HG03378 (cell line): ENCODE results near the gene TRAPPC6A.
"Not testable (repeated sequence)": the region's sequence is repeated elsewhere in the genome, so short reads cannot be mapped to it uniquely, and the experiment has no call there.

Experiments
- ATAC-seq: cut with Tn5 transposase; IDR thresholded peaks from one replicate; pipeline ENCODE4 v1.9.1; 2021; ENCODE audit warnings: mild to moderate bottlenecking, moderate library complexity; ENCODE audit not compliant: unreplicated experiment

The TRAPPC6A gene

DNA sequence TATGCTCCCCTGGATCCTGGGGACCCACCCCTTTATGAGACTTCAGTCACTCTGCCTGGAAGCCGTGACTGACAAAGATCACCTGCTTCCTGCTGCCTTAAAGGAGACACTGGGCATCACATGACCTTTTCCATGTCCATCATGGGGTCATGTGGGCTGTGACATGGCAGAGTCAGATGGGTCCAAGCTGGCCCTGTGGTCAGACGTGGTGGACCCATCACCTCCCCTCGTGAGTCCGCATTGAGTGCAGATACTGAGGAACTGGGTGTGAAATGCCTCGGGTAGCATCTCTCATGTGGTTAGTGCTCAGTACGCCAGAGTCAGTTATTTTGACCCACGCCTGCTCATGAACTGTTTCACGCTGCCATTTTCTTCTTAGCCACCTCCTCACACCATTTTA lies 44.4 kb downstream of the TRAPPC6A start:
- ATAC-seq, result no peak

DNA sequence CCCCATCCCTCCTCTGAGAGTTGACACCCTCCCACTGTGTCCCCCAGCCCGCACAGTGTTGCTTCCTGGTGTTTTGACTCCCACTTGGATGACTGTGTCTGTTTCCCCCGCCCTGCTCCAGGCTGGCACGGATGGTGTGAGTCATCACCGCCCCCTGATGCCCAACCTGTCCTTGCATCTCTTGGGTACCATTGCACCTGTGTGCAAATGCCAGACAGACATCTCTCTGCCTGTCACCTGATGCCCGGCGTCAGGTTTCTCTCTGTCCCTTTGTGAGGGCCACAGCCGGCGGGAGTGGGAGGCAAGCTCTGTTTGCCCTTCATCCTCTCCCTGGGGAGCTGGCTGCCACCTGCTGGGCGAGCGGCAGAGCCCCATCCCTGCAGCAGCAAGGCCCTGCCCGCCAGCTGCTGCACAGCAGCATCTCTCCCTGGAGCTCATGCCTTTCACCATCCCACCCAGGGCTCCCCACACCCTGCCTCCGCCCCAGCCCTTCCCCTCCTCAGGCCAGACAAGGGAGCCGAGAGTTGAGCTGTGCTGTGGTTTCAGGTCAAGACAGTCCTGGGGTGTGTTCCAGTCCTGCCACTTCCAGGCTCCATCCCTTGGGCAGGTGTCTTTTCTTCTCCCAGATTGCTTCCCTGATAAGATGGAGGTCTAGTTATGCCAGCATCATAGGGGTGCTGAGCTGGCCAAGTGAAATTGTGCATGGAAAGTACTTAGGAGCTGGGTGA lies 47.0 kb downstream of the TRAPPC6A start:
- no peak for ATAC-seq

DNA sequence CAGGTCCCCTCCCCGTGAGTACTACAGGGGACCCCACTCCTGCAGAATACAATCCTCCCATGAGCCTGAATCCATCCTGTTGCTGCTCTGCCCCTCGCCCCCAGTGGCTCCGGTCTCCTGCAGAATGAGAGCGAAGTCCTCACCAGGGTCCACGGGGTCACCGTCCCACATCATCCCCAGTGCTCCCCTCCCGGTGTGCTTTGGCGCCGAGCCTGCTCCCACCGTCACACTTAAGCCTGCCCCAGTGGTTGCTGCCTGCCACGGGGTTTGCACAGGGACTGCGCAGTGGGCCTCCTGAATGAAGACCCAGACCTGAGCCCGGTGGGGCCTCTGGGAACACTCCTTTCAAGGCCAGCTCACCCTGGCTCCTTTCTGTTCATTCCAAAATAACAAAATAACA lies 47.8 kb downstream of the TRAPPC6A start:
- no peak for ATAC-seq

DNA sequence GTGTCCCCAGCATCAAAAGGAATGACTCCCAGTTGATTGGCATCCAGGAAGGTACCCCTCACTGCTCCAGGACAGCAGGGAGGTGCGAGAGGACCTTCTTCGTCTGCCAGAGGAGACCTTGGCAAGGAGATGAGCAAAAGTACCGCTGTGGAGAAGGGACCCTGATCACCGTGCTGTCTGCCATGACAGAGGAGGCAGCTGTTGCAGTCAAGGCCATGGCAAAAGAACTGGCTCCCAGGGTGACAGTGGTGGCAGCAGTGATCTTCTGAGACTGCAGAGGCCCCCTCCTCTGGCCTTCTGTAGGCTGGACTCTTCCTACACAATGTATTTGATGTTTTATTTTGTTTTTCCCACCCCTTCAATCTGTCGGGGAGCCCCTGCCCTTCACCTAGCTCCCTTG lies 49.2 kb downstream of the TRAPPC6A start:
- no peak for ATAC-seq

DNA sequence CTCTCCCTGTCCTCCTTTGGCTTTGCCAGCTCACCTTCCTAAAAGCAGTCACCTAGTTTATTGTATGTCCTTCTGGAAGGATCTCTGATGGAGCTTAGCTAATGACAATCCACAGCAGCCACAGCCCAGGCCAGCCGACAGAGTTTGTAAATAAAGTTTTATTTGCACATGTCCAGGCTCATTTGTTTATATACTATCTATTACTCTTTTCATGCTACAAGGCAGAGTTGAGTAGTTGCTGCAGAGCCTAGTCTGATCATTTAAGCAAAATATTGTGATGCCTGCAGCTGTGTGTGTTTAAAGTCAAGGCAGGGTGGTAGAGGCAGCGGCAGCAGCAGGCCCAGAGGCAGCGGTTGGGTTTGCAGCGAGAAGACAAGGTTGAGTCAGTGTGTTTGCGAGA lies 49.9 kb downstream of the TRAPPC6A start:
- ATAC-seq, result no peak

DNA sequence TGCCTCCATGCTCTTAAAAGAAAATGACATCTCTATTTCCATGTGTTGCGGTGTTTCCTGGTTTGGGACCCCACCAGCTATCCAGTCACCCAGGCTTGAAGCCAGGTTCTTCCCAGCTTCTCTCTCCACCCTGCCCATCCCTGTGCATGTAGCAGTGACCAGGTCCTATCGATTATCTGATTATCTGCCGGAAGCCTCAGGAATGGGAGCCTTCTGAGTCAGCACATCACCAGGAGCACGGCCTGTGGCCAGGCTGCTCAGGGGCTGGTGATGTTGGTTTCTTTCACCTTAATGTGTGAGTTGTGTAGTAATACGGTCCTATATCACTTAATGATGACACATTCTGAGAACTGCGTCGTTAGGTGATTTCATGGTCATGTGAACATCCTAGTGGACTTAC lies 51.4 kb downstream of the TRAPPC6A start:
- ATAC-seq, result no peak

DNA sequence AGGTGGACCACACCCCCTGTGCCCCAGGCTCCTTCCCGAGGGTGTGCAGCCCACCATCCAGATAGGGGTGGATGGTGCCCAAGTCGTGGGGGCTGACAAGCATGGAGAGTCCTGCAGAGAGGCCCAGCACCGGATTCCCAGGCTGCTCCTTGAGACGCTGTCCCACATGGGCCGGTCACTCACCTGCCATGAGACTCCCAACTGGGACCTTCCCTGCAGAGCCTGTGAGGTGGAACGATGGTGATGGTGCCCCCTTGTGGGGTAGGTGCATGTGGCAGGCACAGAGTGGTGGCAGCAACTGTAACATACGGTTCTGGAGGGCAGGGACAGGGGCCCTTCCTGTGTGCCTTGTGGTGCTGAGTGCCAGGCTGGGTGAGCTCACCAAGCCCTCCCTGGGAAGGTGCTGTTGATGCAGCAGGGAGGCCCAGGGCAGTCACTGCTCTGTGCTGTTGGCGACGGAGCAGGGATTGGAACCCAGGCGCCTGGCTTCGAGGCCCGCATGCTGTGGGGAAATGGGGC lies 52.0 kb downstream of the TRAPPC6A start:
- ATAC-seq, result no peak

DNA sequence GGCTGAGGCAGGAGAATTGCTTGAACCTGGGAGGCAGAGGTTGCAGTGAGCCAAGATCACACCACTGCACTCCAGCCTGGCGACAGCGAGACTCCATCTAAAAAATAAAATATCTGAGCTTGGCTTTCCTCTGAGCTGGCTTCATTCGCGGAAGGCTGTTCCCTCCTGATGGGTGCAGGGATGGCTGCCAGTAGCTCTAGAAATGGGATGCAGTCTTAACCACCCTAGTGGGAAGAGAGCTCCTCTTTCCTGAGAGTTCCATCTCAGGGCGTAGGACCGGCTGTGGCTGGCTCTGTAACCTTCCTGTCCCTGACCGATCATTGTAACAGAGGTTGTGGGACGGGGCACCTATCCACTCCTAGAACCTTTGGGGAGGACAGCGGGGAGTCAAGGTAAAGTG lies 52.7 kb downstream of the TRAPPC6A start:
- no peak for ATAC-seq

DNA sequence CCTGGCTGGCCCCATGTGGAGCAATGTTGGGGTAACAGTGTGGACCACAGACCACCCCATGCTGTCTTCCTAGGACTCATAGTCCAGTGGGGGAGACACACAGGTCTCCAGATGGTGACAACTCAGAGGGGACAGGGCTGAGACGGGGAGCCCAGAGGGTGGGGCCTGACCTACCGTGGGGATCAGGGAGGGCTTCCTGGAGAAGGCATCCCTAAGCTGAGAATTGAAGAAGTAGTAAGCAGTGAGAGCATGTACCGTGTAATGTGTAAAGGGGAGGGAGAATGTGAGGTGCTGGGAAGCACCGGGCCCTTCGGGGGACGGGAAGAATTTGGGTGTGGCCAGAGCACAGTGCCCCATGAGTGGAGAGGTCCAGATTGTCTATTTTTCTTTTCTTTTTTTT lies 54.0 kb downstream of the TRAPPC6A start:
- ATAC-seq, result no peak

DNA sequence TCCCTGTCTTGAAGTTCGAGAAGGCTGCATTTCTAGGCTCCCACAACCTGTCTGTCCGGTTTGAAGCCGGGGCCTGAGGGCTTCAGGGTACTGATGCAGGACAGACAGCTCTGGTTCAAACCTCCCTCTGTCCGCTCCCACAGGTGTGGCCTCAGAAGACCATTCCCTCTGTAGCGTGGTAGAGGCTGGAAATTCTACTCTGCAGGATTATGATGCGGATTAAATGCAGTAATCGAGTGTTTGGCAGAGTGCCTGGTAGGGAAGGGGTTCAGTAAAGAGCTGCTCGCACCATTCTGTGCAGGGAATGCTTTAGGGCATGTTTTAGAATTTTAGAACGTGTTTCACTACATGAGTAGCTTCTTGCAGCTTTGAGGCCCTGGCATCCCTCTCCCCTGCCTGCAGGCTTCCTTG lies 54.6 kb downstream of the TRAPPC6A start:
- ATAC-seq, result no peak

DNA sequence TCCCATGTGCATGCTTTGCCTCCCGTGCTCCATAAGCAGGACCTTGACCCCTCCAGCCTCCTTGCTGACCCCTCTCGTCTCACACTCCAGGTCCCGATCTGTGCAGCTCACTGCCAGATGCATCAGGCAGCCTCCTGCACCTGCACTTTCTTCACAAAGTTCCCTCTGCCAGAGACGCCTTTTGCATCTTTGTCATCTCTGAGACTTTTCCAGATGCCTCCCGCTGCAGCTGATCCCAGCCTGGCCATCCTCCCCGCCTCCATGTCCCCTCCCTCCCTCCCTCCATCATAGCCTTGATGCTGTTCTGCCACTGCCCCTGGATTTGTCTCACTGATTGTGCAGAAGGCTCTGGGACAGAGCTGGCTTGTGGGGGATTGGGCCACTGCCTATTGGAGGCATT lies 55.2 kb downstream of the TRAPPC6A start:
- ATAC-seq, result no peak

DNA sequence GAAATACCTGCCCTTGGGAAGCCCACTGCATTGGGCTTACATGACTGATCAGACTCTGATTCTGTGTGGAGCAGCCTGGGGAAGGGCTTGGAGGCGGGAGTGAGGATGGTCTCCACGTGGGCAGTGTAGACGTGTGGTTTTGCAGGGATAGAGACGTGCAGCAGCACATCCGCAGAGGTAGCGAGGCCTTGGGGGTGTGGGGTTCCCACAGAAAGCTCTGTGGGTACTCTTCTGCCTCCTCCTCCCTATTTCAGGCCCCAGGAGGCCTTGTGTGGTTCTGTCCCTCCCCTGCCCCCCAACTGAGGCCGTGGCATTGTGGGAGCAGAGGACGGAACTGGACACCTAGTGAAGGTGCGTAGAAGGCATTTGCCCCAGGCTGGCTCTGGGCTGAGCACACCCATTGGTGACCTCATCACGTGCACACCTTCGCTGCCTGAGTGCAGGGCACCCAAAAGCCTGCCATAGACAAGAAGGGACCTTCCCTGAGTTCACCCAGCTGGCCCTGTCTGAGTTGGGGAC lies 56.2 kb downstream of the TRAPPC6A start:
- ATAC-seq, result no peak

DNA sequence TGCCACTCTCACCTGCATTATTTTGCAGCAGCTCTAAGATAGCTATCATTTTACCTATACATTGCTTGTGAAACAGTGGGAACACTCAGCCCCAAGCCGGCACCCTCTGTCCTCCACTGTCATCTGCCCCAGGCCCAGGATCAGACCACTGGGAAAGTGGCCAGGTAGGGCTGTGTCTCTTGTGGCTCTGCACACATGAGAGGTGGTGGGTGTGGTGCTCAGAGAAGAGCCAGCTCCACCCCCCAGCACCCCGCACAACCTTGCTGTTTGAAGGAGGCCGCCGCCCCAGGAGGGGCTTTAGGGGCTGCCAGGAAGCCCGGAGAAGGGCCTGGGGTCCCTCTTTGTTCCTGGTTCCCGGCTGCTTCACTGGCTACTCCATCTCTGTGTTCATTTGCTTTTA lies 58.5 kb downstream of the TRAPPC6A start:
- ATAC-seq, result no peak

DNA sequence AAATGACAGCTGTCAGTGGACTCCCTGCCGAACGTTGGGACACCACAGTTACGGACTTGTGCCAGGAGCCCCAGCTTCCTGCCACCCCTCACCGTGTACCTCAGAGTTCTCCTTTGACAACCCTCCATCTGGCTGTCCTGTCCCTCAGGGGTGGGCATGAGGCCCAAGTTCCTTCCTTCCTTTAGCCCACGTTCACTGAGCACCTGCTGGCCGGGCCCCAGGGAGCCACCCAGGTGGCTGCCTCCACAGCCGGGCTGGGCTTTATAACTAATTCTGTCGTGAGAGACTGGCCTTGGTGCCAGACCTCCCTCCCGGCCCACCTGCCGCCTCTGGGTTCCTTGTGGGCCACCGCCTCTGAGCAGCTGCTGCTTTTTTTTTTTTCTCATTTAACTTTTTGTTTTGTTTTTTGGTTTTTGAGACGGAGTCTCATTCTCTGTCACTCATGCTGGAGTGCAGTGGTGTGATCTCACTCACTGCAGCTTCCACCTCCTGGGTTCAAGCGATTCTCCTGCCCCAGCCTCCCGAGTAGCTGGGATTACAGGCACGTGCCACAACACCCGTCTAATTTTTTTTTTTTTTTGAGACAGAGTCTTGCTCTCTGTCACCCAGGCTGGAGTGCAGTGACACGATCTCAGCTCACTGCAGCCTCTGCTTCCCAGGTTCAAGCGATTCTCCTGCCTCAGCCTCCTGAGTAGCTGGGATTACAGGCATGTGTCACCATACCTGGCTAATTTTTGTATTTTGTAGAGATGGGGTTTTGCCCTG lies 59.3 kb downstream of the TRAPPC6A start:
- ATAC-seq, result not testable (repeated sequence)

DNA sequence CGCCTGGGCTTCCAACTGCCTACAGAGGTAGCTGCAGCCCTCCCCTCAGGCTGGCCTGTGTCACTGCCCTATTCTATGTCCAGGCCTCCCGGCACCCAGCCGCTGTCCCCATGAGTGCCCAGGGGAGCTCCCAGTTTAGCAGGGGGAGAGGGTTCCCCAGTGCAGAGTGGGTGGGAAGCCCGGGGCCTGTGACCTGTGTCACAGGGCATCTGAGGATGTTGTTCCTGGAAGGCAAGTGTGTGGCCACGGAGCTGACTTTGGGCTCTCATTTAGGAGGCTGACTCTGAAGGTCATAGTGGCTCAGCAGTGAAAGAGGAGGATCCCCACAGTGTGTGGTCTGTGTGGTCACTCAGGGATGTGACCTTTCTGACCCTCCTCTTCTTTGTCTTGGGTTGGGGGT lies 59.9 kb downstream of the TRAPPC6A start:
- ATAC-seq, result no peak

DNA sequence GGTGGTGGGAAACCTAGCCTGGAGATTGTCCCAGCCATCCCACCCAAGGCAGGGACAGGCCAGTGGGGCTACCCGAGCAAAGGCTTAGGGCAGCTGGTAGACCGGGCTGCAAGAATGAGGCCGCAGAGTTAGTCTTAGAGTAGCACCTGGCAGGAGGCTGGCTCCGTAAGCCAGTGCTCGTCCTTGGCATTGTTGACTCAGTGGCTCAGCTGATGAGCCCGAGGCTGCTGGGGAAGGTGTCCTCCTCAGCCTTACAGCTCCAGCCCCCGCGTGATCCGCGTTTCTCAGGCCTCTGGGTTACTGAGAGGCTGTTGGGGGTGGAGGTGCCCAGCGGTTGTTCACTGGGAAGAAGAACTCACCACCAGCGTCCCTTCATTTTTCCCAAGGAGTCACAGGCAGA lies 60.4 kb downstream of the TRAPPC6A start:
- ATAC-seq, result no peak

DNA sequence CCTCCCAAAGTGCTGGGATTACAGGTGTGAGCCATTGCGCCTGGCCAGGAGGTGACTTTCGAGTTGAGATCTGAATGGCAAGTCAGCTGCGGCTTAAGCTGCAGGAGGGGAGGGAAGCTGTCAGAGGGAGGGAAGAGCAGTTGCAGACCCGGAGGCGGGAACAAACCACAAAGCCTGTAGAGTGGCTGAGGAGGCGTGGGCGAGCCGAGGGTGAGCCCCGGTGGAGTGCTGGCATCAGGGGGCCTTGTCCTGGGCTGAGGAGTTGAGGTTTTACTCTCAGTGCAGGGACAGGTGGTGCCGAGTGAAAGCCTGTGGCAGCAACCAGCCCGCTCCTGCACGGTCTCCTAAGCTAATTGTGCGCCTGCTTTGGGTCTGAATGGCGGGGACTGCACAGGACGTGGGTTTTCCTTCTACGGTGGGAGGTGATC lies 60.9 kb downstream of the TRAPPC6A start:
- no peak for ATAC-seq

DNA sequence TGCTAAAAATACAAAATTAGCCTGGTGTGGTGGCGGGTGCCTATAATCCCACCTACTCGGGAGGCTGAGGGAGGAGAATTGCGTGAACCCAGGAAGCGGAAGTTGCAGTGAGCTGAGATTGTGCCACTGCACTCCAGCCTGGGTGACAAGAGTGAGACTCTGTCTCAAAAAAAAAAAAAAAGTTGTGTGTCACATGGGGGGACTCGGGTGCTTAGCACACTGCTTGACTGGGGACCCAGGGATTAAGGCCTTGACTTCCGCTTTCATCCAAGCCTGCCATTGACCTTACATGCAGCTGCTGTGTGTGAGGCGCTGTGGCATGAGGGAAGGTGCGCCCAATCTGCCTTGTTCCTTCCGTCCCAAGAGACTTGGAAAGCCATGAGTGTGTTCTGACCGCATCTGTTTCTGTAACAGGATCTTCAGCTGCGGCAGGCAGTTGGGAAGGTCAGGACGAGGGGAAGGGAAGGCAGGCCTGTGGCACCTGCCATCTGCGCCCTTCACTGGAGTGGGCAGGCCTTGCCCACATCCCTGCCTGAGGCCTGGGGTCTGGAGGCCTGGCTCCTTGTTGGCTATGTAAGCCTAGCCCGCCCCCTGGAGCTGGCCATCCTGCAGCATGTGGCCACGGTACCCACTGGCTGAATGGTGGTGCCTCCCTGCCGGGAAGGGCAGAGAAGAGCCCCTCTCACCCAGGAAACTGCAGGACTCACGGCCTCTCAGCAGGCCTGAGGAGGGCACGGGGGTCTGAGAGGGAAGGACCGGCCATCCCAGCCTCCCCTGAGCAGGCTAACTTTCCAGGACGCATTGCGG lies 62.0 kb downstream of the TRAPPC6A start:
- ATAC-seq, result no peak

DNA sequence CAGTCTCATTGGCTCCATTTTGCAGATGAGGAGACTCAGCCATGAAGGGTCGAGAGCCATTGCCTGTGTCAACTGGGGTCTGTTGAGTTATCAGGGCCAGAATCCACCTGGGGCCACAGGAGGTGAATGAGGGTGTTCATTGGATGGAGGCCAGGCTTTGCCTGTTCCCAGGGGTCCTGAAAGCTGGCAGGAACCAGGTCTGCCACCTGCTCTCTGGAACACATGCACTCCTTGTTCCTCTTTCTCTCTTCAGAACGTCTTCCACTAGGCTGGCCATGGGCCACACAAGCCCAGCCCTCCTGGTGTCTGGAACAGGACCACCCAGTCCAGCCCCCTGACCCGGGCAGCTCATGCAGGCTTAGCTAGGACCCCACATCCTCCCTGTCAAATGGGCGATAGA lies 63.9 kb downstream of the TRAPPC6A start:
- ATAC-seq, result no peak

DNA sequence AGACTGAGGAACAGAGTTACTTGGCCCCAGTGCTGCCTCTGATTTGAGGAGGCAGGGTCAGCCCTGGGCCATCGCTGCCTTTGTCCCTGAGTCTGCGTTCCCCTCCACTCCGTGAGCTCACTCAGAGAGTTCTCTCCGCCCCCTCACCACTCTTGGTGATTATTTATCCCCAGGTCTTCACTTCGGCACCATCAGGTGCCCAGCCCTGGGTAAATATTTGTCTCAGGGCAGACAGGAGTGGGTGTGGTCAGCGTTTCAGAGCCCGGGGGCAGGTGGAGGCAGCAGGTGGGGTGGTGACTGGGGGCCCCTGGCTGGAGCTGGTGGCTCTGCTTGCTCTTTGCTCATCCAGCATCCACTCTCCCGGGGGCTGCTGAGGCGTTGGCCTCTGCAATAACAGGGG lies 64.4 kb downstream of the TRAPPC6A start:
- ATAC-seq, result no peak
